CD4-positive, alpha-beta T cell treated with Interferon gamma for 1 hour (primary cell): ENCODE measurements around the gene EGR2.

Experiments
- DNase-seq: peaks from one replicate; pipeline ENCODE4 v3.0.0-alpha.2; 2020

Gene EGR2

GRCh38 chr10:62817766-62818425 is 1.7 kb upstream of the EGR2 start:
- peak; percentile 70 for DNase-seq

GRCh38 chr10:62817121-62817765 is 1.1 kb upstream of the EGR2 start:
- DNase-seq, result peak; percentile 45

- no peak for DNase-seq
Measured at GRCh38 chr10:62816076-62816330, 163 bp downstream of the EGR2 start.

GRCh38 chr10:62815381-62816075 is 638 bp downstream of the EGR2 start:
- DNase-seq, result no peak

- no peak for DNase-seq
Measured at GRCh38 chr10:62814756-62815380, 1.3 kb downstream of the EGR2 start.

- no peak for DNase-seq
Measured at GRCh38 chr10:62813981-62814380, 2.2 kb downstream of the EGR2 start.

GRCh38 chr10:62813453-62813852 is 2.7 kb downstream of the EGR2 start:
- no peak for DNase-seq

- DNase-seq, result no peak
Measured at GRCh38 chr10:62812672-62813439, 3.3 kb downstream of the EGR2 start.

GRCh38 chr10:62811159-62811875 is 4.8 kb downstream of the EGR2 start:
- no peak for DNase-seq

GRCh38 chr10:62810156-62810902 is 5.8 kb downstream of the EGR2 start:
- no peak for DNase-seq

- no peak for DNase-seq
Measured at GRCh38 chr10:62806251-62806650, 9.9 kb downstream of the EGR2 start.

GRCh38 chr10:62805231-62806099 is 10.7 kb downstream of the EGR2 start:
- DNase-seq, result no peak

GRCh38 chr10:62804356-62805230 is 11.6 kb downstream of the EGR2 start, which contains the start of gene ADO:
Gene ADO, plus strand, starts transcription at chr10:62804720. Its CDS starts 340 bp downstream, at chr10:62805060.
- DNase-seq, result peak; percentile 79

- no peak for DNase-seq
Measured at GRCh38 chr10:62803724-62804355, 12.3 kb downstream of the EGR2 start.

- DNase-seq, result no peak
Measured at GRCh38 chr10:62801871-62802270, 14.3 kb downstream of the EGR2 start.

GRCh38 chr10:62796896-62797295 is 19.3 kb downstream of the EGR2 start:
- DNase-seq, result no peak

GRCh38 chr10:62795762-62796161 is 20.4 kb downstream of the EGR2 start:
- no peak for DNase-seq

GRCh38 chr10:62795100-62795499 is 21.1 kb downstream of the EGR2 start:
- DNase-seq, result no peak

GRCh38 chr10:62794306-62794705 is 21.9 kb downstream of the EGR2 start:
- no peak for DNase-seq
